ENCODE measurements around the gene MRPL39.

DNA sequence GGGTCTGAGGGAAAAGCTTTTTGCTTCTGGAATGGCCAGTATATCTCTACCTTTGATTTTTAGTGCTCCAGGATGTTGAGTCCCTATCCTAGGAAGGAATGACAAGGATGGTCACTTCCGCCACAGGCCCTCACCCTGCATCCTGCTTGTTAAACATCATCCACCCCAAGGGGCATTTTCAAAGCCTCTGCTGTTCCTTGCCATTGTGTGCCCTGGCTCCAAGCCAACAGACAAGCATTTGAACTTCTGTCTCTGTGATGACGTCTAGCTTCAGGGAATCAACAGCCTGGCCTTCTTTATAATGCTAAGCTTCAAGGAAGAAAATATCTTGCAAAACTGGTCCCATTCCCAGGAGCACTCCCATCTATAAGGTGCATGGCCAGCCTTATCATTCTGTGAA, 19.5 kb upstream of the MRPL39 start:
- TF ChIP-seq, protein P1, sequence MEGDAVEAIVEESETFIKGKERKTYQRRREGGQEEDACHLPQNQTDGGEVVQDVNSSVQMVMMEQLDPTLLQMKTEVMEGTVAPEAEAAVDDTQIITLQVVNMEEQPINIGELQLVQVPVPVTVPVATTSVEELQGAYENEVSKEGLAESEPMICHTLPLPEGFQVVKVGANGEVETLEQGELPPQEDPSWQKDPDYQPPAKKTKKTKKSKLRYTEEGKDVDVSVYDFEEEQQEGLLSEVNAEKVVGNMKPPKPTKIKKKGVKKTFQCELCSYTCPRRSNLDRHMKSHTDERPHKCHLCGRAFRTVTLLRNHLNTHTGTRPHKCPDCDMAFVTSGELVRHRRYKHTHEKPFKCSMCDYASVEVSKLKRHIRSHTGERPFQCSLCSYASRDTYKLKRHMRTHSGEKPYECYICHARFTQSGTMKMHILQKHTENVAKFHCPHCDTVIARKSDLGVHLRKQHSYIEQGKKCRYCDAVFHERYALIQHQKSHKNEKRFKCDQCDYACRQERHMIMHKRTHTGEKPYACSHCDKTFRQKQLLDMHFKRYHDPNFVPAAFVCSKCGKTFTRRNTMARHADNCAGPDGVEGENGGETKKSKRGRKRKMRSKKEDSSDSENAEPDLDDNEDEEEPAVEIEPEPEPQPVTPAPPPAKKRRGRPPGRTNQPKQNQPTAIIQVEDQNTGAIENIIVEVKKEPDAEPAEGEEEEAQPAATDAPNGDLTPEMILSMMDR (conservative IDR thresholded peaks at IDR 0.05; ENCODE audit: low read depth in 2 of 2), result no peak
- TF ChIP-seq EZH2 (IDR thresholded peaks at IDR 0.05; ENCODE audit: low read depth, unreplicated experiment), result no peak
- no peak for TF ChIP-seq ZNF331 (CRISPR knock-in tag; IDR thresholded peaks at IDR 0.05; ENCODE audit: low read depth)
- no peak for TF ChIP-seq REST (IDR thresholded peaks at IDR 0.05; ENCODE audit: unreplicated experiment)
- TF ChIP-seq ETS1 (IDR thresholded peaks at IDR 0.05), result no peak
- TF ChIP-seq CREB1 (CRISPR knock-in tag; IDR thresholded peaks at IDR 0.05; ENCODE audit: low read depth), result no peak
- TF ChIP-seq POLR2AphosphoS5 (IDR thresholded peaks at IDR 0.05; ENCODE audit: low read depth), result no peak
- no peak for TF ChIP-seq EZH2phosphoT487 (IDR thresholded peaks at IDR 0.05; ENCODE audit: unreplicated experiment)
- no peak for TF ChIP-seq ZNF114 (CRISPR knock-in tag; IDR thresholded peaks at IDR 0.05)
- no peak for TF ChIP-seq STAT1 (IDR thresholded peaks at IDR 0.05; ENCODE audit: unreplicated experiment)
- no peak for TF ChIP-seq NANOG (IDR thresholded peaks at IDR 0.05; ENCODE audit: borderline replicate concordance)
- TF ChIP-seq, protein P2, sequence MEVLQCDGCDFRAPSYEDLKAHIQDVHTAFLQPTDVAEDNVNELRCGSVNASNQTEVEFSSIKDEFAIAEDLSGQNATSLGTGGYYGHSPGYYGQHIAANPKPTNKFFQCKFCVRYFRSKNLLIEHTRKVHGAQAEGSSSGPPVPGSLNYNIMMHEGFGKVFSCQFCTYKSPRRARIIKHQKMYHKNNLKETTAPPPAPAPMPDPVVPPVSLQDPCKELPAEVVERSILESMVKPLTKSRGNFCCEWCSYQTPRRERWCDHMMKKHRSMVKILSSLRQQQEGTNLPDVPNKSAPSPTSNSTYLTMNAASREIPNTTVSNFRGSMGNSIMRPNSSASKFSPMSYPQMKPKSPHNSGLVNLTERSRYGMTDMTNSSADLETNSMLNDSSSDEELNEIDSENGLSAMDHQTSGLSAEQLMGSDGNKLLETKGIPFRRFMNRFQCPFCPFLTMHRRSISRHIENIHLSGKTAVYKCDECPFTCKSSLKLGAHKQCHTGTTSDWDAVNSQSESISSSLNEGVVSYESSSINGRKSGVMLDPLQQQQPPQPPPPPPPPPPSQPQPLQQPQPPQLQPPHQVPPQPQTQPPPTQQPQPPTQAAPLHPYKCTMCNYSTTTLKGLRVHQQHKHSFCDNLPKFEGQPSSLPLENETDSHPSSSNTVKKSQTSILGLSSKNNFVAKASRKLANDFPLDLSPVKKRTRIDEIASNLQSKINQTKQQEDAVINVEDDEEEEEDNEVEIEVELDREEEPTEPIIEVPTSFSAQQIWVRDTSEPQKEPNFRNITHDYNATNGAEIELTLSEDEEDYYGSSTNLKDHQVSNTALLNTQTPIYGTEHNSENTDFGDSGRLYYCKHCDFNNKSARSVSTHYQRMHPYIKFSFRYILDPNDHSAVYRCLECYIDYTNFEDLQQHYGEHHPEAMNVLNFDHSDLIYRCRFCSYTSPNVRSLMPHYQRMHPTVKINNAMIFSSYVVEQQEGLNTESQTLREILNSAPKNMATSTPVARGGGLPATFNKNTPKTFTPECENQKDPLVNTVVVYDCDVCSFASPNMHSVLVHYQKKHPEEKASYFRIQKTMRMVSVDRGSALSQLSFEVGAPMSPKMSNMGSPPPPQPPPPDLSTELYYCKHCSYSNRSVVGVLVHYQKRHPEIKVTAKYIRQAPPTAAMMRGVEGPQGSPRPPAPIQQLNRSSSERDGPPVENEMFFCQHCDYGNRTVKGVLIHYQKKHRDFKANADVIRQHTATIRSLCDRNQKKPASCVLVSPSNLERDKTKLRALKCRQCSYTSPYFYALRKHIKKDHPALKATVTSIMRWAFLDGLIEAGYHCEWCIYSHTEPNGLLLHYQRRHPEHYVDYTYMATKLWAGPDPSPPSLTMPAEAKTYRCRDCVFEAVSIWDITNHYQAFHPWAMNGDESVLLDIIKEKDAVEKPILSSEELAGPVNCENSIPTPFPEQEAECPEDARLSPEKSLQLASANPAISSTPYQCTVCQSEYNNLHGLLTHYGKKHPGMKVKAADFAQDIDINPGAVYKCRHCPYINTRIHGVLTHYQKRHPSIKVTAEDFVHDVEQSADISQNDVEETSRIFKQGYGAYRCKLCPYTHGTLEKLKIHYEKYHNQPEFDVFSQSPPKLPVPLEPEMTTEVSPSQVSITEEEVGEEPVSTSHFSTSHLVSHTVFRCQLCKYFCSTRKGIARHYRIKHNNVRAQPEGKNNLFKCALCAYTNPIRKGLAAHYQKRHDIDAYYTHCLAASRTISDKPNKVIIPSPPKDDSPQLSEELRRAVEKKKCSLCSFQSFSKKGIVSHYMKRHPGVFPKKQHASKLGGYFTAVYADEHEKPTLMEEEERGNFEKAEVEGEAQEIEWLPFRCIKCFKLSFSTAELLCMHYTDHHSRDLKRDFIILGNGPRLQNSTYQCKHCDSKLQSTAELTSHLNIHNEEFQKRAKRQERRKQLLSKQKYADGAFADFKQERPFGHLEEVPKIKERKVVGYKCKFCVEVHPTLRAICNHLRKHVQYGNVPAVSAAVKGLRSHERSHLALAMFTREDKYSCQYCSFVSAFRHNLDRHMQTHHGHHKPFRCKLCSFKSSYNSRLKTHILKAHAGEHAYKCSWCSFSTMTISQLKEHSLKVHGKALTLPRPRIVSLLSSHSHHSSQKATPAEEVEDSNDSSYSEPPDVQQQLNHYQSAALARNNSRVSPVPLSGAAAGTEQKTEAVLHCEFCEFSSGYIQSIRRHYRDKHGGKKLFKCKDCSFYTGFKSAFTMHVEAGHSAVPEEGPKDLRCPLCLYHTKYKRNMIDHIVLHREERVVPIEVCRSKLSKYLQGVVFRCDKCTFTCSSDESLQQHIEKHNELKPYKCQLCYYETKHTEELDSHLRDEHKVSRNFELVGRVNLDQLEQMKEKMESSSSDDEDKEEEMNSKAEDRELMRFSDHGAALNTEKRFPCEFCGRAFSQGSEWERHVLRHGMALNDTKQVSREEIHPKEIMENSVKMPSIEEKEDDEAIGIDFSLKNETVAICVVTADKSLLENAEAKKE (CRISPR knock-in tag; IDR thresholded peaks at IDR 0.05), result no peak

Measured in GM23338 (cell line).